NCI-H146 treated with DMSO at 0.1 percent for 48 hours (cell line): ENCODE results near the gene CACNA1C.

ENCODE experiments used
- DNase-seq: peaks from one replicate; lab custom pipeline; 2025; ENCODE audit not compliant: unreplicated experiment; lab: John Stamatoyannopoulos, UW

Gene CACNA1C

GRCh38 chr12:2608608-2608945 is 555.8 kb downstream of the CACNA1C start:
- DNase-seq = no peak

- DNase-seq = no peak
These were observed 556.2 kb downstream of the CACNA1C start for GRCh38 chr12:2609020-2609419.

GRCh38 chr12:2610358-2610757 is 557.6 kb downstream of the CACNA1C start:
- DNase-seq = no peak

- DNase-seq = no peak
These were observed 560.7 kb downstream of the CACNA1C start for GRCh38 chr12:2613326-2614073.

- no peak for DNase-seq
These were observed 561.6 kb downstream of the CACNA1C start for GRCh38 chr12:2614341-2614740.

DNA sequence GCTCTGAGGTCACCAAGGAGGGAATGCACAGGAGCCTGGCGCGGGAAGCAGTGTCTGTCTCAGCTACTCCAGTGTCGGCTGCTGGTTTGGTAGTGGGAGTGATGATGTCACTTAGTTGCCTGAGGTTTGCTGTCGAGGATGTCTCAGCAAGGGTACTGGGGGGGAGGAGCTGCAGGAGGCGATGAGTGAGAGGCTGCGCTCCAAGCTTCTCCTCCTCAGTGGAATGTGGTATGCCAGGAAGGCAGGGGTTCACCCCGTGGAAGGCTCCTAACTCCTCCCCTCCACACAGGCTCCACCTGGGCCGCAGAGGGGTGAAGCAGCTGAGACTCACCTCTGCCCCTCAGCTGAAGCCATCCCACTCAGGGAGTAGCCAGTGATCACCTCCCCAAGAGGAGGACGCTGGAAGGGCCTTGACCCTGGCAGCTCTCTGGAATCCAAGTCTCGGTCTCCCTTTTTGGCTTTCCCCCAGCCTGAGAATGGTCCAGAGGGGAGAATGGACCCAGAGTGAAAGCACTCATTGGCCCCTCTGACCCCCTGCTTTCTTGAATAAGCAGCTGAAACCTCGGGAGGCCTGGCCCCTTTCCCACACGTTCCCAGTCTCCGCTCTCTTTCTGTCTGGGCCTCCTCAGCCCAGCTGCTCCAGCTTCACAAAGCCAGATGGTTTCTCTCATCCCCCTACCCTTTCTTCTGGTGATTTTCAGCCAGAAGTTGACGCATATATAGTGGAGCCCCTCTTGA is 563.0 kb downstream of the CACNA1C start:
- no peak for DNase-seq

DNA sequence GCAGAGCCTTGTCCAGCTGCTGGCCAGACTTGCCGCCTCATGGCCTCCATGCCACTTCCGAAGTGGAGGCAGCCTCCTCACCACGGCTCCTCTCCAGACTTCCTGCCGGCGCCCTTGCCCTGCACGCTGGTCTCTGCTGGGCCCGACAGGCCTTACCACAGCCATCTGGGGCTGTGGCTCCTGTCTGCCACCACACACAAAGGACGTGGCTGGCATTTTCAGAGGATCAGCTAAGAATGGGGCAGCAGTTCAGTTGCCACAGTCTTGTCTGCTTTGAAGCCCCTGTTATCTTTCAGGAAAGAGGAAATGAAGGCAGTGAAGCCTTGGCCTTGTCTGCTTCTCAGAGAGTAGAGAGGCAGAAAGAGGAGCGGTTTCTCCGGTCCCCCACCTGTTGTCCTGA is 564.0 kb downstream of the CACNA1C start:
- DNase-seq = no peak

DNA sequence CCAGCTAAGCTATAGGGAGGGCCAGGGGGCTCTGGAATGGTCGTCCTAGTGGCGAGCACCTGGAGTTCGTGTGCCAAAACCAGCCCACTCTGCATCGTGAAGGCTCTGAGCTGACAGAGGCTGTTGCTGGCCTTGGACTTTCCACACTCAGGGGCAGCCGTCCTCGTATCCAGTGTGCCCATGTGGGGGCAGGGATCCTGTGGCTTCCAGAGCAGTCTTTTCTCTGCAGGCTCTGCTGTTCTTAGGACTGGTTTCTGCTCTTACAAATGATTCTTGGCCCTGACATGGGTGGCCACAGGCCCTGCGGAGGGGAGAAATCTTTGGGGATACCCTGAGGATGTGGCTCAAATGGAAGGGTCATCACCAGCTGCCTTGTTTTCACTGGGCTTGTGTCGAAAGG is 564.6 kb downstream of the CACNA1C start:
- no peak for DNase-seq

GRCh38 chr12:2618291-2618995 is 565.7 kb downstream of the CACNA1C start:
- DNase-seq = no peak

DNA sequence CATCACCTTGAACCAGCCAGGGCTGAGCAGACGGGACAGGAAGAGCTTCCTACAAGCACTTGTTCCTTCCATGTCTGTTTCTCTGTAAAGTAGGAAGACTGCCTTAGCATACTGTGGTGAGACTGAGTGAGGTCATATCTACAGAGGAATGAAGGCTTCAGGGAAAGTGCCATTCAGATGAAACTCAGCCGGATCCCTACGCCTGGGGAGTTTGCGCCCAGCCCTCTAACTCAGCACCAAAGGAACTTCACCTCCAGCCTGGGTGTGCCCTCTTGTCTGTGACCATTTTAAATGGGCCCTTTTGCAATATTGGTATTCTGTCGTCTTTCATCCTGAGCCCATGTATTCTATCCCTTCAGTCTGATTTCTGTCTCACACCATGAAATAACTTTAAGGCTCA is 566.3 kb downstream of the CACNA1C start:
- no peak for DNase-seq

DNA sequence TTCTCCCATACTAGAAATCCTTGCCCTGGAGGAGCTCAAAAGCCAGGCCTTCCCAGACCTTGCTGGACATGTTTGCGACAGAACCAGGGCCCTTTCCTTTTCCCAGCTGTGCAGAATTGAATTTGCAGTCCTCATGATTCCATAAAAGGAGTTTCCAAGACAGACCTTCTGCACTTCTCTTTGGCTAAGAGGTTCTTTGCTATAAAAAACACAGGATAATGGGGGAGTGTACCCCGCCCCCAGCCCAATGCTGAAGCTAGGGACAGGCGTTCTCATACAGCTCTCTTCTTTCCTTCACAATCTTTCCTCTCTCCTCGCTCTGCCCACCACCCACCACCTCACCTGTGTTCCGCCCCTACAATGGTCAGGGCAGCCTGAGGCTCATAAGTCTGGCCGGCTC is 569.7 kb downstream of the CACNA1C start:
- DNase-seq = no peak

DNA sequence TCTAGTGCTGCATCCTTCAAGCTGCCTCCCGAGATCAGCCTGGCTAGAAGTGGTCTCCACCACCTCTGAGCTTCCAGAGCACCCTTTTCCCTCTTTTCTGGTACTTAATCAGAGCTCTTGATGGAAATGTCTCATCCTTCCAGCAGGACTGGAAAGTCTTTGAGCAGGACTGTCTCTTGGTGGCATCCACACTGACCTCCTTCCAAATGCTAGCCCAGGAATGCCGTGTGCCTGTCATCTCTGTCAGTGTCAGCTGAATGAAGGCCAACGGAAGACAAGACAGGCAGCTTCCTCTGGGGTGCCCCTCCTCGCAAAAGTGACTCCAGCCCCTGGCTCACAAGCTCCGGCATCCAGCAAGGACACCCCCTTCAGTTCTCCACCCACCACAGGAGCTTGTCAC is 570.7 kb downstream of the CACNA1C start:
- no peak for DNase-seq

GRCh38 chr12:2624543-2625288 is 571.9 kb downstream of the CACNA1C start:
- DNase-seq = no peak

- no peak for DNase-seq
These were observed 572.5 kb downstream of the CACNA1C start for GRCh38 chr12:2625289-2625612.

DNA sequence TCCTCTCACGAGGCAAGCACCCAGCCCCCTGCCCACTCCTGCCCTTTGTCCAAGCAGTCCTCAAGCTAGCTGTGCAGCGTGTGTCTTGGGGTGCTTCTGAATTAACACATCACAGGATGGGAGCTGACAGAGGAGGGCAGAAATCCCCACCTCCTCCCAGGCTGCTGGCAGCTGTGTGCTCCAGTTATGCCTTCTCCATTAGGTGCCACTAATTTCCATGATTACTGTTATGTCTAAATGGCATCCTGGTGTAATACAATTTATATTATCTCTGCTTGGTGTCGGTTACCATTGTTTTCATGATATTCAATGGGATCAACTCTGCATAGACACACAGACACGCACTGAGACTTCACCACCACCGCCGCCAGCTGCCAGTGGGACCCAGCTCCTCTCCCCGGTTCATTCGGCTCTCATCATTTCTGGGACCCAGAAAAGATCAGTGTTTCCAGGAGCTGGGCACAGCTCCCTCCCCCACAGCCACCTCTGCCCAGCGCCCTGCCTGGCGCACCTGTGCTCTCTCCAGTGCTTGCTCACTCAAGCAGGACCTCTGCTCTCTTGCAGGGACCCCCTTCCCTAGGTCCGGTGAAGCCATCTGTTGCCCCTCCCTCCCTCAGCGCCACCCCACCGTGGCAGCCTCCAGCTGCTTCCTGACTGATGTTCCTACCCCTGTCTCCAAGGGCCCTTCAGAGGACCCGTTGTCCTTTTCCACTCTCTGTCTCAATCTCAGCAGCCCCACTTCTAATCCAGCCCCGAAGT is 574.5 kb downstream of the CACNA1C start:
- no peak for DNase-seq

DNA sequence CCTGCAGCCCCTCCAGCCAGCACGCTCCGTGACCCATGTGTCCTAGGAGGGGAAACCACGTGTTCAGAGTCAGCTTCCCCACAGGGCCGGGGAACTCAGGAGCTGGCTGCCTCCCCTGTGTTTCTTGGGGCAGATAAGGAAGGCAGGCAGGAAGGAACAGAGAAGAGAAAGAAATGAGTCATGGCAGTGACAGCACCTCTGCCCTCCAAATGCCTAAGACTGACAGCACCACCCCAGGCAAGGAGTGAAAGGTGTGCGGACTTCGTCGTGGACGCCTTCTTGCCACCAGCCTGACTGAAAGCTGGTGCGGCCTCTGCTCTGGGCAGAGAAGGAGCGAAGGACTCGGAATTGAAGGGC is 575.0 kb downstream of the CACNA1C start:
- DNase-seq = no peak

- no peak for DNase-seq
These were observed 575.6 kb downstream of the CACNA1C start for GRCh38 chr12:2628401-2628800.

DNA sequence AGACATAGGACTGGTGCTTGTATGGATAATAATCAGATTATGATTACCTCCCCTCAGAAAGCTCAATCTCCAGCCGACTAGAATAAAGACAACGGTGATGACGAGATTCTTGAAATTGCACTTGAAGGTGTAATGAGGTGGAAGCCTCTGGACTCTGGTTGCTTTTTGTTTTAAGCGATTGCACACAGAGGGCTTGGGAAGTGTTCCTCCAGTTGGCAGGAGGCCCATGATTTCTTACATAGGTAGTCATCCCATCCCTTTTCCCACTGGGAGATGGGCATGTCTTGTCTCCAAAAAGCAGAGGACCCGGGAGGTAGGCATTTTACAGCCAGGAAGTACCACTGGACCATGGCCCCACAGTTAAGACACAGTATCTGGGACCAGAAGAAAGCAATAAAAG is 576.3 kb downstream of the CACNA1C start:
- no peak for DNase-seq

DNA sequence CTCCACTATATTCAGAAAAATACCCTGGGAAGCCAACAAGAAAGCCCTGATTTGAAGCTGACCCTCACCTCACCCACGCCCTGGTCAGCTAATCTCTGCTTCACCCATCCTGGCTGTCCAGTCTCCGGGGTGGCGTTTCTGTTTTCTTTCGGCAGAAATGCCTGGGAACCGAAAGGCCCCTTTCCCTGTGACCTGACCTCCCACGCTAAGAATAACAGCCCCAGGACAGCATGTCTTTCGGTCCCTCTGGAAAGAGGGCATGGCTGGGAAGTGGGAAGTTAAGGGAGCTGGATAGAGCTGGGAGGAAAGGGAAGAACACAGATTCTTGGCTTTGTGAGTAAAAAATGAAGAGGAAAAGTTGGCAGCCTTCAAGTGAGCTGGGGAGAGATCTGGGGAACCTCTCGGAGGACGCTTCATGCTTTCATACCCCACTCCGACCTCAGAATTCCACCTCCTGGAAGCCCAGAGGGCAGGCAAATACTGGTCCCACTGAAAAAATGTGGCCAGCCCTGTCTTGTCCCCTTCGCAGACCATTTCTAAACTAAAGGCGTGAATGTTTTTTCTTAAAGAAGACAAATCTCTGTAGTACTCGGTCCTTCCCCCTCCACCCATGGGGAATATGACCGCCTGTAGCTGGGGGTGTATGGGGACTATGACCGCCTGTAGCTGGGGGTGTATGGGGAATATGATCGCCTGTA is 579.0 kb downstream of the CACNA1C start:
- DNase-seq = no peak

DNA sequence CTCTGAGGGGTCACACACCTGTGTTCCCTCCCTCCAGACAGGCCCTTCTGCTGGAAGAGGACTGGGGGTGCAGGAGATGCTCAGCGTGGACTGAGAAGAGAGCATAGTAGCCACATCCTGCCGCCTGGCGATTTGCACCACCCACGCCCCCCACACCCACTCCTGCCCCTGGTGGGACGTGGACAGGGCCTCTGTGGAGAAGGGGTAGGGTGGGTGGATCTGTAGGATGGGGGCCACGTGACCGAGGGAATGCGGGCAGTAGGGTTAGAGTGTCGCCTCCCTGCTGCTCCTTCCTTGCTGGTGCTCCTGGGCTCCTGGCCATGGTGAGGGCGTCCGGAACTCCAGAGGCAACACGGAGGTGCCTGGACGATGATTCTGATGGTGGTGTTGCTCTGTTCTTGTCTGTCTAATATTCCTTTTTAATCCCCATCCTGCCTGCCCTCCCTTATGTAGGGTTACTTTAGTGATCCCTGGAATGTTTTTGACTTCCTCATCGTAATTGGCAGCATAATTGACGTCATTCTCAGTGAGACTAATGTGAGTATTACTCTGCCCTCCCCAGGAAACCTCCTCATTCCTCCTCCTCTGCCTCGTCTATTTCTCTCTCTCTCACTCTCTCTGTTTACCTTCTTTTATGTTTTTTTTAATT is 580.5 kb downstream of the CACNA1C start:
- no peak for DNase-seq
